ENCODE measurements around the gene SVIL. TPM values are rescaled to one million over a fixed set of nuclear protein-coding genes. Genes with fewer than 3 reads are reported as not detected.
"Not testable (repeated sequence)": the region's sequence is repeated elsewhere in the genome, so short reads cannot be mapped to it uniquely, and the experiment has no call there.

Gene SVIL
- total RNA-seq, 2 experiments from 2014 or later = 0.47 to 1.5 TPM

DNA sequence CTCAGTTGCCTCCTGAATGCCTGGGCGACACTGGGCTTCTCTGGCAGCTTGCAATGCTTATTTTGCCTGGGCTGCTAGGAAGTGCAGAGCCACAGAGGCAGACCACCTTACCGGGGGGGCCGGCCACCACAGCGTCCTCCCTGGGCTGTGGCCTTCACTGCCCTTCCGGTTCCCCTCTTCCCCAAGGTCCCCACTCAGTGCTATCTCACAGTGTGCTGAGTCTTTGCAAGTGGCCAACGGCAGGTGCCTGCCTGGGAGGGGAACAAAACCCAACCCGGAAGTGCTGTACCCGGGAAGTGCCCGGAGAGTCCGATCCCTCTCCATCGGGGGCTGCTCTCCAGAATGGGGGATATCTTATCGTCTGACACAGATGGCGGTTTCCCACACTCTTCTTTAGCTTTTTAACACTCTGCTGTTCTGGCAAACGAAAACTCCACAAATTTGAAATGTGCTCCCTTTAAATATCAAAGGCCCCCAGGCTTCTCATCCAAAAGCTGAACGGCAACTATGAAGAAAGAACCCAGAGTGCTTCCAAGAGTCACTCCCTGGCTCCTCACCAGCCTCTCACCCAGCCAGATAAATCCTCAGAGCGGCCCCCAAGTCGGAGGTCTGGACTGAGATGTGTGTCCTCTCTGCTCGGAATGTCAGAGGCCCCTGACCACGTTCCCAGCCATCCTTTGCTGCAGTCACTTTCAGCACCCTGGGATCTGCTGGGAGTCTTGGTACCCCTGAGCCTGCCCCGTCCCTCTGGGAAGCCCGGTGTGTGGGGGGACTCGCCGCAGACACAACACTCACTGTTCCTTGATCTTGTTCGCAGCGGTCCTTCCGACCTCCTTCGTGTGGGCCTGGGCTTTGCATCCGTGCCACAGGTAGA is 165.1 kb downstream of the SVIL start:
- Histone ChIP-seq H3K9me3 (ENCODE audit: low read length) (no peaks in the 10 kb centered on the region), H3K9me2 (ENCODE audit: insufficient read depth, low read length) (no peaks in the 10 kb centered on the region), H3K4me1 (ENCODE audit: insufficient read depth, low read length, poor library complexity, severe bottlenecking) (peaks cover 11% of the 10 kb centered on the region), H3K27ac (ENCODE audit: low read depth, low read length, poor library complexity, severe bottlenecking) (no peak overlapping the region), H4K20me1 (ENCODE audit: insufficient read depth, low read length) (no peaks in the 10 kb centered on the region), H3K36me3 (ENCODE audit: insufficient read depth, low read length) (no peaks in the 10 kb centered on the region; the same call in 1 of the 2 replicates), H3K4me2 (ENCODE audit: low read length) (no peak overlapping the region), H2AFZ (ENCODE audit: low read length) (no peak overlapping the region), H3K79me2 (ENCODE audit: insufficient read depth, low read depth, low read length) (no peaks in the 10 kb centered on the region), H3K4me3 (ENCODE audit: low read depth, low read length, poor library complexity, severe bottlenecking) (no peak overlapping the region)
- intact Hi-C loops (cut with micrococcal nuclease; ENCODE audit: unreplicated experiment) = loop anchor here (1.0 kb wide), 1 partner anchor 27 kb away; no protein-coding TSS in a partner anchor
- ChIA-PET POLR2A (no interaction called here), CTCF (ENCODE audit: unreplicated experiment) (no interaction called here)
- DNase-seq (ENCODE audit: low spot score) = no peak
- BruUV-seq (replicated peaks) = no TSS peak
- TF ChIP-seq, protein P1, sequence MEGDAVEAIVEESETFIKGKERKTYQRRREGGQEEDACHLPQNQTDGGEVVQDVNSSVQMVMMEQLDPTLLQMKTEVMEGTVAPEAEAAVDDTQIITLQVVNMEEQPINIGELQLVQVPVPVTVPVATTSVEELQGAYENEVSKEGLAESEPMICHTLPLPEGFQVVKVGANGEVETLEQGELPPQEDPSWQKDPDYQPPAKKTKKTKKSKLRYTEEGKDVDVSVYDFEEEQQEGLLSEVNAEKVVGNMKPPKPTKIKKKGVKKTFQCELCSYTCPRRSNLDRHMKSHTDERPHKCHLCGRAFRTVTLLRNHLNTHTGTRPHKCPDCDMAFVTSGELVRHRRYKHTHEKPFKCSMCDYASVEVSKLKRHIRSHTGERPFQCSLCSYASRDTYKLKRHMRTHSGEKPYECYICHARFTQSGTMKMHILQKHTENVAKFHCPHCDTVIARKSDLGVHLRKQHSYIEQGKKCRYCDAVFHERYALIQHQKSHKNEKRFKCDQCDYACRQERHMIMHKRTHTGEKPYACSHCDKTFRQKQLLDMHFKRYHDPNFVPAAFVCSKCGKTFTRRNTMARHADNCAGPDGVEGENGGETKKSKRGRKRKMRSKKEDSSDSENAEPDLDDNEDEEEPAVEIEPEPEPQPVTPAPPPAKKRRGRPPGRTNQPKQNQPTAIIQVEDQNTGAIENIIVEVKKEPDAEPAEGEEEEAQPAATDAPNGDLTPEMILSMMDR (conservative IDR thresholded peaks at IDR 0.05; ENCODE audit: low read length) = no peak
- TF ChIP-seq EZH2phosphoT487 (IDR thresholded peaks at IDR 0.05; ENCODE audit: borderline replicate concordance, low read depth, low read length) = no peak

DNA sequence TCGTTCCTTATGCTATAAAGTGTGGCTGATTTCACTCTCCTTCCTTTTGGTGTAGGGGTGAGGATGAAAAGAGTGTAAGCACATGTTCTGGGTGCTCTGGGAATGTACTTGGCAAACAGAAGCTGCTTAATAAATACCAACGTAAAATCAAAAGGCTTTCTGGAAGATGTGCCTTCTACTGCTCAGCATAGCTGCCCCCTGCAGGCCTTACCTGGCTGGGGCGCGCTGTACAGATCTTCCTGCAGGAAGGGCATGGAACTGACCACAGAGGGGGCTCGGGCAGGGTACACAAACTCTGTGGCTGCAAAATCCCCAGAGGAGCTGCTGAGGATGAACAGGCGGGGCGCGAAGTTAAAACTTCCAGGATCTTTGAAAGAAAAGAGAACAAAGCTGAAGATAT is 169.4 kb downstream of the SVIL start:
- Histone ChIP-seq H3K79me2 (ENCODE audit: insufficient read depth, low read depth, low read length) (no peaks in the 10 kb centered on the region), H3K9me3 (ENCODE audit: low read length) (no peaks in the 10 kb centered on the region), H3K4me3 (ENCODE audit: low read depth, low read length, poor library complexity, severe bottlenecking) (no peak overlapping the region), H3K4me1 (ENCODE audit: insufficient read depth, low read length, poor library complexity, severe bottlenecking) (peaks cover under 1% of the 10 kb centered on the region), H3K36me3 (ENCODE audit: insufficient read depth, low read length) (no peaks in the 10 kb centered on the region; the same call in 1 of the 2 replicates), H3K9me2 (ENCODE audit: insufficient read depth, low read length) (no peaks in the 10 kb centered on the region), H3K27ac (ENCODE audit: low read depth, low read length, poor library complexity, severe bottlenecking) (no peak overlapping the region), H3K4me2 (ENCODE audit: low read length) (no peak overlapping the region), H4K20me1 (ENCODE audit: insufficient read depth, low read length) (no peaks in the 10 kb centered on the region), H2AFZ (ENCODE audit: low read length) (no peak overlapping the region)
- POLR2A ChIA-PET = no interaction called here
- BruUV-seq (replicated peaks) = no TSS peak
- intact Hi-C loops (cut with micrococcal nuclease; ENCODE audit: unreplicated experiment) = no loop called here
- CTCF ChIA-PET (ENCODE audit: unreplicated experiment) = no interaction called here
- TF ChIP-seq, protein P1 (conservative IDR thresholded peaks at IDR 0.05; ENCODE audit: low read length) = peak; percentile 51
- no peak for TF ChIP-seq EZH2phosphoT487 (IDR thresholded peaks at IDR 0.05; ENCODE audit: borderline replicate concordance, low read depth, low read length)
- DNase-seq (ENCODE audit: low spot score) = no peak

DNA sequence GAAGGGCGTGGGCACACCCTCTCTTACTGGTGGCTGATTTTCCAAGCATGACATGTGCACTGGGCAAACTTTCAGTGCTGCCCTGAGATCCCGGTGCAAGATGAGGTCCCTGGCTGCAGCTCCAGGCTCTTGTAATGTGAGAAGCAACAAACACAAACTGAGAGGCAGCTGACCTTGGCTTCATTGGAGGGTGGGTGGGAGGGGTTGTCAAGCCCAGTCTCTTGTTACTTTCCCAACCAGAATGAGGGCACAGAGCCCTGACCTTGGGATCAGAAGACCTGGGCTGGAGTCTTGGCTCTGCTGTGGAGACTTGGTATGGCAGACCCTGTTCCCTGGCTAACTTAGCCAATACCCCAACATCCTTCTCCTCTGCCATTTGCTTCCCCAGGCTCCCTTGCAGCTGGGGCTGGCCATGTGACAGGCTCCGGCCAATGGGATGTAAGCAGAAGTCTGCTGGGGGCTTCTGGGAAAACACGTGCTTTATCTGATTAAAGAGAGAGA is 170.1 kb downstream of the SVIL start:
- H3K9me3 ChIP-seq (ENCODE audit: low read length); H4K20me1 ChIP-seq (ENCODE audit: insufficient read depth, low read length); H3K79me2 ChIP-seq (ENCODE audit: insufficient read depth, low read depth, low read length); CTCF ChIA-PET (ENCODE audit: unreplicated experiment); H3K9me2 ChIP-seq (ENCODE audit: insufficient read depth, low read length); H3K27ac ChIP-seq (ENCODE audit: low read depth, low read length, poor library complexity, severe bottlenecking); intact Hi-C loops (cut with micrococcal nuclease; ENCODE audit: unreplicated experiment); H3K4me1 ChIP-seq (ENCODE audit: insufficient read depth, low read length, poor library complexity, severe bottlenecking); H3K4me2 ChIP-seq (ENCODE audit: low read length); POLR2A ChIA-PET; DNase-seq (ENCODE audit: low spot score); H3K4me3 ChIP-seq (ENCODE audit: low read depth, low read length, poor library complexity, severe bottlenecking); H2AFZ ChIP-seq (ENCODE audit: low read length); BruUV-seq (replicated peaks); H3K36me3 ChIP-seq (ENCODE audit: insufficient read depth, low read length): not testable (repeated sequence)
